Mammary epithelial cell (primary cell): ENCODE measurements around the gene TMEM120B.

ENCODE experiments used
- EZH2 ChIP-seq: IDR thresholded peaks from 2 replicates; pipeline ENCODE4 v1.6.1; 2012; ENCODE audit warnings: low read length, inconsistent platforms, borderline replicate concordance
- TF ChIP-seq, protein P1 (sequence below), 2 donors: IDR thresholded peaks in 1 of 2; conservative IDR thresholded peaks in 1 of 2; 2 replicates each; pipeline ENCODE4 v1.5.1; 2011 to 2012; ENCODE audit warnings: inconsistent platforms in 2 of 2, low read length in 2 of 2, mild to moderate bottlenecking in 2 of 2, control low read depth in 1 of 2, low read depth in 1 of 2; ENCODE audit not compliant: insufficient read depth in 1 of 2; ENCODE audit errors: extremely low read depth in 1 of 2

DNA sequence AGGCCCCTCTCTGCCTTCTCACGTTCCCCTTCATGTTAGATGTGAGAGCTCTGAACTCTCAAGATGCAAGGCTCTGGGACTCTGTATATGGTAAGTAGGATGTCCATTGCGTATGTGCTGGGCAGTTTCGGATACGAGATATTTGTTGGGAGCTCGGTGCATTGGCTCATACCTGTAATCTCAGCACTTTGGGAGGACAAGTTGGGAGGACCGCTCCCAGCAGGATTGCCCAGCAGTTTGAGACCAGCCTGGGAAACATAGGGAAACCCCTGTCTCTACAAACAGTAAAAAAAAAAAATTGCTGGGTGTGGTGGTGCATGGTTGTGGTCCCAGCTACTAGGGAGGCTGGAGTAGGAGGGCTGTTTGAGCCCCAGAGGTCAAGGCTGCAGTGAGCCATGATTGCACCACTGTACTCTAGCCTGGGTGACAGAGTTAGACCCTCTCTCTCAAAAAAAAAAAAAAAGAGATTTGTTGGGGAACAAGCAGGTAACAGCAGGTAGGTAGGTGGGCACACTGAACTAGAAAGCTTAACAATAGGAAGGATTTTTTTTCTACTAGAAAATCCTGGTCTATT lies 3.4 kb downstream of the TMEM120B start:
- TF ChIP-seq, protein P1, sequence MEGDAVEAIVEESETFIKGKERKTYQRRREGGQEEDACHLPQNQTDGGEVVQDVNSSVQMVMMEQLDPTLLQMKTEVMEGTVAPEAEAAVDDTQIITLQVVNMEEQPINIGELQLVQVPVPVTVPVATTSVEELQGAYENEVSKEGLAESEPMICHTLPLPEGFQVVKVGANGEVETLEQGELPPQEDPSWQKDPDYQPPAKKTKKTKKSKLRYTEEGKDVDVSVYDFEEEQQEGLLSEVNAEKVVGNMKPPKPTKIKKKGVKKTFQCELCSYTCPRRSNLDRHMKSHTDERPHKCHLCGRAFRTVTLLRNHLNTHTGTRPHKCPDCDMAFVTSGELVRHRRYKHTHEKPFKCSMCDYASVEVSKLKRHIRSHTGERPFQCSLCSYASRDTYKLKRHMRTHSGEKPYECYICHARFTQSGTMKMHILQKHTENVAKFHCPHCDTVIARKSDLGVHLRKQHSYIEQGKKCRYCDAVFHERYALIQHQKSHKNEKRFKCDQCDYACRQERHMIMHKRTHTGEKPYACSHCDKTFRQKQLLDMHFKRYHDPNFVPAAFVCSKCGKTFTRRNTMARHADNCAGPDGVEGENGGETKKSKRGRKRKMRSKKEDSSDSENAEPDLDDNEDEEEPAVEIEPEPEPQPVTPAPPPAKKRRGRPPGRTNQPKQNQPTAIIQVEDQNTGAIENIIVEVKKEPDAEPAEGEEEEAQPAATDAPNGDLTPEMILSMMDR (conservative IDR thresholded peaks at IDR 0.05 in 1 of 2, IDR thresholded peaks at IDR 0.05 in 1 of 2; ENCODE audit: extremely low read depth in 1 of 2, insufficient read depth in 1 of 2, low read depth in 1 of 2, low read length in 2 of 2), result no peak
- TF ChIP-seq EZH2, result no peak
